ENCODE results near the gene ENGASE. TPM values are rescaled to one million over a fixed set of nuclear protein-coding genes. Genes with fewer than 3 reads are reported as not detected.

ENGASE gene
- total RNA-seq: 36.3 and 38.4 TPM in 2 replicates
- long read RNA-seq, partial matches to known transcripts: 0 of 5 reads
- long read RNA-seq, other reads (novel, unspliced or antisense): 5 of 5 reads

GRCh38 chr17:79074649-79075445 lies at the start of gene ENGASE:
TSS of gene ENGASE (plus strand) at chr17:79074824. CDS start at chr17:79074945, 121 bp downstream.
- no peaks in the 10 kb centered on the region for H3K9me3 Mint-ChIP-seq (ENCODE audit: unreplicated experiment)
- H3K27me3 Mint-ChIP-seq (ENCODE audit: unreplicated experiment): peaks cover 7% of the 10 kb centered on the region
- H3K27ac Mint-ChIP-seq (ENCODE audit: unreplicated experiment): peak within 1 kb of the TSS; percentile 50
- peak; percentile 98 for DNase-seq (ENCODE audit: extremely low spot score, unreplicated experiment)
- peaks cover 12% of the 10 kb centered on the region for H3K4me1 Mint-ChIP-seq (ENCODE audit: unreplicated experiment)
- H3K4me3 Mint-ChIP-seq (ENCODE audit: unreplicated experiment): peak within 1 kb of the TSS; percentile 83
- peaks cover 8% of the 10 kb centered on the region for H3K36me3 Mint-ChIP-seq (ENCODE audit: unreplicated experiment)
- TF ChIP-seq CTCF (IDR thresholded peaks at IDR 0.05): no peak

- DNase-seq (ENCODE audit: extremely low spot score, unreplicated experiment): no peak
- Mint-ChIP-seq H3K4me1 (ENCODE audit: unreplicated experiment) (peaks cover 79% of the 10 kb centered on the region), H3K4me3 (ENCODE audit: unreplicated experiment) (peak overlapping the region; percentile 92), H3K27ac (ENCODE audit: unreplicated experiment) (peak overlapping the region; percentile 69), H3K9me3 (ENCODE audit: unreplicated experiment) (no peaks in the 10 kb centered on the region), H3K36me3 (ENCODE audit: unreplicated experiment) (peaks cover 9% of the 10 kb centered on the region), H3K27me3 (ENCODE audit: unreplicated experiment) (peaks cover 2% of the 10 kb centered on the region)
- TF ChIP-seq CTCF (IDR thresholded peaks at IDR 0.05): no peak
Measured at GRCh38 chr17:79024901-79025737, 49.5 kb upstream of the ENGASE start.

GRCh38 chr17:79026376-79027273 lies 48.0 kb upstream of the ENGASE start:
- Mint-ChIP-seq H3K4me3 (ENCODE audit: unreplicated experiment) (peak overlapping the region; percentile 69), H3K9me3 (ENCODE audit: unreplicated experiment) (no peaks in the 10 kb centered on the region), H3K36me3 (ENCODE audit: unreplicated experiment) (peaks cover 10% of the 10 kb centered on the region), H3K27me3 (ENCODE audit: unreplicated experiment) (peaks cover 3% of the 10 kb centered on the region), H3K4me1 (ENCODE audit: unreplicated experiment) (peaks cover 82% of the 10 kb centered on the region), H3K27ac (ENCODE audit: unreplicated experiment) (peak overlapping the region; percentile 86)
- TF ChIP-seq CTCF (IDR thresholded peaks at IDR 0.05): no peak
- no peak for DNase-seq (ENCODE audit: extremely low spot score, unreplicated experiment)

- DNase-seq (ENCODE audit: extremely low spot score, unreplicated experiment): no peak
- Mint-ChIP-seq H3K4me1 (ENCODE audit: unreplicated experiment) (peaks cover 88% of the 10 kb centered on the region), H3K9me3 (ENCODE audit: unreplicated experiment) (no peaks in the 10 kb centered on the region), H3K4me3 (ENCODE audit: unreplicated experiment) (peak overlapping the region; percentile 69), H3K27me3 (ENCODE audit: unreplicated experiment) (peaks cover 3% of the 10 kb centered on the region), H3K36me3 (ENCODE audit: unreplicated experiment) (peaks cover 17% of the 10 kb centered on the region), H3K27ac (ENCODE audit: unreplicated experiment) (peak overlapping the region; percentile 86)
- TF ChIP-seq CTCF (IDR thresholded peaks at IDR 0.05): no peak
Measured at GRCh38 chr17:79027274-79027924, 47.2 kb upstream of the ENGASE start.
